Karpas-422 (cell line): Measurements from ENCODE around the gene AIG1. TPM values are rescaled to one million over a fixed set of nuclear protein-coding genes. Genes with fewer than 3 reads are reported as not detected.

Experiments used
- DNase-seq: peaks from one replicate; pipeline ENCODE4 v3.0.0-alpha.2; 2015
- H2AFZ ChIP-seq: fragments of 200-600 bp; sonication (generic); 2 replicates; pipeline ENCODE4 v1.6.1; 2014; ENCODE audit warnings: antibody characterized with exemption, low read length, mixed read lengths
- H3K27ac ChIP-seq: fragments of 200-600 bp; sonication (generic); 2 replicates; pipeline ENCODE4 v1.5.1; 2014; ENCODE audit warnings: mild to moderate bottlenecking, low read length, moderate library complexity
- H3K27me3 ChIP-seq: fragments of 200-600 bp; sonication (generic); 2 replicates; pipeline ENCODE4 v1.6.1; 2014; ENCODE audit warnings: low read length, mixed read lengths
- H3K36me3 ChIP-seq: fragments of 200-600 bp; sonication (generic); 2 replicates; pipeline ENCODE4 v1.6.1; 2014; ENCODE audit warnings: low read length, mixed read lengths; ENCODE audit not compliant: insufficient read depth
- H3K4me1 ChIP-seq: fragments of 200-600 bp; sonication (generic); 2 replicates; pipeline ENCODE4 v1.6.1; 2014; ENCODE audit warnings: mild to moderate bottlenecking, low read length, mixed read lengths
- H3K4me2 ChIP-seq: fragments of 200-600 bp; sonication (generic); 2 replicates; pipeline ENCODE4 v1.6.1; 2014; ENCODE audit warnings: low read length, low read depth, mild to moderate bottlenecking; ENCODE audit not compliant: poor library complexity, severe bottlenecking
- H3K4me3 ChIP-seq: fragments of 200-600 bp; sonication (generic); 2 replicates; pipeline ENCODE4 v1.5.1; 2014; ENCODE audit warnings: mild to moderate bottlenecking, antibody characterized with exemption, low read length, mixed read lengths
- H3K79me2 ChIP-seq: fragments of 200-600 bp; sonication (generic); 2 replicates; pipeline ENCODE4 v1.6.1; 2014; ENCODE audit warnings: mild to moderate bottlenecking, low read length, mixed read lengths
- H3K9ac ChIP-seq: fragments of 200-600 bp; sonication (generic); 2 replicates; pipeline ENCODE4 v1.6.0; 2014; ENCODE audit warnings: low read length
- H3K9me2 ChIP-seq: fragments of 200-600 bp; sonication (generic), shearing (Covaris generic); replicated peaks from 2 replicates; pipeline ENCODE4 v1.6.0; 2014; ENCODE audit warnings: mild to moderate bottlenecking, low read length, moderate library complexity; ENCODE audit not compliant: insufficient read depth
- H3K9me3 ChIP-seq: fragments of 300-700, 200-600 bp; sonication (generic); 2 replicates; pipeline ENCODE4 v1.6.1; 2014; ENCODE audit warnings: low read length, mixed read lengths
- H4K20me1 ChIP-seq: fragments of 200-600 bp; sonication (generic); 2 replicates; pipeline ENCODE4 v1.6.1; 2014; ENCODE audit warnings: mild to moderate bottlenecking, antibody characterized with exemption, low read length, low read depth; ENCODE audit not compliant: insufficient read depth
- total RNA-seq: library from RNA; depleted of rRNA; stranded (reverse); fragments of >200 nt; shearing (Covaris generic); gene quantifications from 2 replicates; pipeline ENCODE4 v1.2.3, GENCODE V29; 2014; ENCODE audit warnings: low replicate concordance; rRNA removed

The AIG1 gene
- total RNA-seq, 1 experiment from 2014 or later, result 10.2 TPM

GRCh38 chr6:143385636-143386035 is 324.9 kb downstream of the AIG1 start:
- no peaks in the 10 kb centered on the region for H3K27me3 ChIP-seq
- H2AFZ ChIP-seq, result no peak overlapping the region
- no peak overlapping the region for H3K9ac ChIP-seq
- no peak overlapping the region for H3K4me2 ChIP-seq
- H3K9me3 ChIP-seq, result no peaks in the 10 kb centered on the region
- no peaks in the 10 kb centered on the region for H4K20me1 ChIP-seq
- H3K4me1 ChIP-seq, result peaks cover 6% of the 10 kb centered on the region
- H3K27ac ChIP-seq, result no peak overlapping the region
- no peaks in the 10 kb centered on the region for H3K36me3 ChIP-seq
- DNase-seq, result no peak
- no peak overlapping the region for H3K4me3 ChIP-seq
- H3K79me2 ChIP-seq, result no peaks in the 10 kb centered on the region
- H3K9me2 ChIP-seq, result no peaks in the 10 kb centered on the region

DNA sequence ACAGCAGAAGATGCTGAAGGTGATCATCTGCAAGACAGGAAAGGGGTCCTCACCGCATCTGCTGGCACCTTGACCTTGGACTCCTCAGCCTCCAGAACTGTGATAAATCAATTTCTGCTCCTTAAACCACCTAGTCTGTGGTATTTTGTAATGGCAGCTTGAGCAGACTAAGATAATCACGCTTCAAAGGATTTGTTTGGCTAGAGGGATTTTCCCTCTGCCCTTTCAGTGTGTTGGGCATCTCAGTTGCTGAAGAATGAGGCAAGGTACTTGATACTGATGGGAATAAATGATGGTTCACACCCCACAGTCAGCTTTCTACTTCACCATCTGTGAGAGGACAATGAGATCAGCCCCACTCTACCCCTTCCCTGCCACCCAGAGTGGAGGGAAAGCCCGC is 329.6 kb downstream of the AIG1 start:
- H3K36me3 ChIP-seq, result no peaks in the 10 kb centered on the region
- no peaks in the 10 kb centered on the region for H3K27me3 ChIP-seq
- H4K20me1 ChIP-seq, result no peaks in the 10 kb centered on the region
- H3K27ac ChIP-seq, result no peak overlapping the region
- no peak overlapping the region for H3K4me3 ChIP-seq
- H3K9ac ChIP-seq, result no peak overlapping the region
- no peaks in the 10 kb centered on the region for H3K9me2 ChIP-seq
- H3K79me2 ChIP-seq, result no peaks in the 10 kb centered on the region
- H3K4me1 ChIP-seq, result no peaks in the 10 kb centered on the region; the same call in 1 of the 2 replicates
- H3K9me3 ChIP-seq, result no peaks in the 10 kb centered on the region
- no peak overlapping the region for H2AFZ ChIP-seq
- no peak overlapping the region for H3K4me2 ChIP-seq
- DNase-seq, result no peak

Other genes starting within 250 kb of the AIG1 start
- gene HIVEP2, start 115.7 kb upstream of the AIG1 start, total RNA-seq, result 1.3 and 3.0 TPM in 2 replicates